IMR-90 (cell line): ENCODE measurements around the gene HSH2D. TPM values are rescaled to one million over a fixed set of nuclear protein-coding genes. Genes with fewer than 3 reads are reported as not detected.

ENCODE experiments used
- ATAC-seq: fragments of 200-7000 bp; cut with Tn5 transposase; 2 replicates; pipeline ENCODE4 v1.9.1; 2020; ENCODE audit warnings: low read depth, mild to moderate bottlenecking, moderate library complexity
- BruUV-seq: library from RNA; stranded (reverse); fragments of 400-500 nt; replicated peaks from 2 replicates; lab custom pipeline; 2021; lab: Mats Ljungman, UMichigan
- CTCF ChIA-PET: fragments of 300-600 bp; formaldehyde crosslinking; extraction: SDS; loops from one replicate; lab custom pipeline; 2021; ENCODE audit warnings: antibody characterized with exemption; lab: Yijun Ruan, JAX
- POLR2A ChIA-PET: fragments of 300-600 bp; sonication (Branson Sonifier 250); formaldehyde crosslinking; loops from one replicate; lab custom pipeline; 2022; ENCODE audit warnings: antibody characterized with exemption; ENCODE audit not compliant: unreplicated experiment; lab: Charles Lee
- DNase-seq: peaks from one replicate; pipeline ENCODE4 v3.0.0; 2013
- H2AFZ ChIP-seq: replicated peaks from 2 replicates; pipeline ENCODE3; 2013; ENCODE audit warnings: low read length, mild to moderate bottlenecking; ENCODE audit not compliant: poor library complexity
- H2AK5ac ChIP-seq: 2 replicates; pipeline ENCODE4 v1.6.1; 2013; ENCODE audit warnings: low read depth, low read length, inconsistent platforms
- H2AK9ac ChIP-seq: replicated peaks from 2 replicates; pipeline ENCODE3; 2013; ENCODE audit warnings: mild to moderate bottlenecking, low read depth, low read length, moderate library complexity; ENCODE audit not compliant: poor library complexity
- H2BK120ac ChIP-seq: 2 replicates; pipeline ENCODE4 v1.6.1; 2013; ENCODE audit warnings: low read depth, low read length, inconsistent platforms
- H2BK15ac ChIP-seq: 3 replicates; pipeline ENCODE4 v1.6.1; 2013; ENCODE audit warnings: low read depth, low read length, inconsistent platforms
- H2BK20ac ChIP-seq: 2 replicates; pipeline ENCODE4 v1.6.1; 2013; ENCODE audit warnings: low read depth, mild to moderate bottlenecking, inconsistent platforms, low read length, moderate library complexity
- H2BK5ac ChIP-seq: 2 replicates; pipeline ENCODE4 v1.6.1; 2013; ENCODE audit warnings: mild to moderate bottlenecking, low read depth, low read length, inconsistent platforms; ENCODE audit not compliant: poor library complexity, severe bottlenecking
- H3K14ac ChIP-seq: replicated peaks from 2 replicates; pipeline ENCODE4 v1.6.1; 2013; ENCODE audit warnings: low read depth, low read length, inconsistent platforms
- H3K18ac ChIP-seq: 2 replicates; pipeline ENCODE4 v1.6.1; 2013; ENCODE audit warnings: low read depth, low read length, control low read depth
- H3K23ac ChIP-seq: 2 replicates; pipeline ENCODE4 v1.6.1; 2013; ENCODE audit warnings: low read depth, low read length, inconsistent platforms
- H3K27ac ChIP-seq: 2 replicates; pipeline ENCODE4 v1.5.1; 2013; ENCODE audit warnings: mild to moderate bottlenecking, control low read depth, low read length; ENCODE audit not compliant: insufficient read depth
- H3K27me3 ChIP-seq: 2 replicates; pipeline ENCODE4 v1.6.1; 2013; ENCODE audit warnings: low read length; ENCODE audit not compliant: control insufficient read depth, insufficient read depth
- H3K36me3 ChIP-seq: 2 replicates; pipeline ENCODE4 v1.6.1; 2013; ENCODE audit warnings: low read length, mixed read lengths; ENCODE audit not compliant: control insufficient read depth, insufficient read depth
- H3K4ac ChIP-seq: 2 replicates; pipeline ENCODE4 v1.6.1; 2013; ENCODE audit warnings: low read depth, low read length, inconsistent platforms
- H3K4me1 ChIP-seq: 2 replicates; pipeline ENCODE4 v1.6.1; 2013; ENCODE audit warnings: low read length, mixed read lengths; ENCODE audit not compliant: control insufficient read depth, insufficient read depth
- H3K4me2 ChIP-seq: 2 replicates; pipeline ENCODE4 v1.6.1; 2013; ENCODE audit warnings: low read depth, mild to moderate bottlenecking, control low read depth, low read length, moderate library complexity
- H3K4me3 ChIP-seq: 2 replicates; pipeline ENCODE4 v1.5.1; 2013; ENCODE audit warnings: low read depth, mild to moderate bottlenecking, control low read depth, low read length, moderate library complexity; ENCODE audit not compliant: insufficient read depth
- H3K56ac ChIP-seq: 2 replicates; pipeline ENCODE4 v1.6.1; 2013; ENCODE audit warnings: low read length, inconsistent platforms; ENCODE audit not compliant: insufficient read depth; ENCODE audit errors: extremely low read depth
- H3K79me1 ChIP-seq, 2 experiments: 2 replicates each; pipeline ENCODE4 v1.6.1; 2013; ENCODE audit warnings: low read length in 2 of 2, inconsistent platforms in 1 of 2, low read depth in 1 of 2
- H3K9ac ChIP-seq: 2 replicates; pipeline ENCODE4 v1.6.1; 2013; ENCODE audit warnings: low read depth, low read length, control low read depth
- H3K9me1 ChIP-seq: 2 replicates; pipeline ENCODE4 v1.6.1; 2013; ENCODE audit warnings: low read length, inconsistent platforms; ENCODE audit not compliant: insufficient read depth
- H3K9me3 ChIP-seq: 2 replicates; pipeline ENCODE4 v1.6.1; 2013; ENCODE audit warnings: low read length; ENCODE audit not compliant: control insufficient read depth, insufficient read depth
- H4K20me1 ChIP-seq: 2 replicates; pipeline ENCODE4 v1.6.1; 2013; ENCODE audit warnings: low read length, inconsistent platforms; ENCODE audit not compliant: insufficient read depth
- H4K5ac ChIP-seq: 2 replicates; pipeline ENCODE4 v1.6.1; 2013; ENCODE audit warnings: mild to moderate bottlenecking, low read depth, low read length, control low read depth
- H4K8ac ChIP-seq, 2 experiments: 2 replicates each; pipeline ENCODE4 v1.6.1; 2013; ENCODE audit warnings: low read depth in 2 of 2, low read length in 2 of 2, control low read depth in 1 of 2, inconsistent platforms in 1 of 2
- H4K91ac ChIP-seq: 2 replicates; pipeline ENCODE4 v1.6.1; 2013; ENCODE audit warnings: low read depth, low read length, inconsistent platforms; ENCODE audit not compliant: insufficient read depth
- MXI1 ChIP-seq: IDR thresholded peaks from 2 replicates; pipeline ENCODE4 v1.6.1; 2012; ENCODE audit warnings: low read depth, mild to moderate bottlenecking, low read length, moderate library complexity, borderline replicate concordance
- NFE2L2 ChIP-seq: fragments of 150-350 bp; IDR thresholded peaks from 2 replicates; pipeline ENCODE4 v1.6.1; 2016; ENCODE audit warnings: low read depth, mild to moderate bottlenecking, low read length
- RAD21 ChIP-seq: IDR thresholded peaks from 2 replicates; pipeline ENCODE4 v1.6.1; 2012; ENCODE audit warnings: low read length, improper control_type of control experiment
- RFX5 ChIP-seq: IDR thresholded peaks from 2 replicates; pipeline ENCODE4 v1.8.0; 2012; ENCODE audit warnings: low read depth, mild to moderate bottlenecking, low read length, moderate library complexity
- WGBS, 2 experiments: methylation state at CpG; one replicate each; pipeline versions ENCODE4 v1.1.5 to v1.1.7; 2013; ENCODE audit warnings: missing lambda C conversion rate in 2 of 2; ENCODE audit not compliant: insufficient read length in 1 of 2; ENCODE audit errors: extremely low coverage in 2 of 2; 5-methylcytosine and 5-hydroxymethylcytosine counted together
- dilution Hi-C: fragments of 300-500 bp; cut with HindIII; formaldehyde crosslinking; loops from one replicate; pipeline ENCODE4 v1.14.3; 2018; ENCODE audit warnings: low sequenced_read_pairs; ENCODE audit not compliant: unreplicated experiment
- in situ Hi-C: fragments of 300-500 bp; cut with MboI; formaldehyde crosslinking; loops from 3 replicates; pipeline ENCODE4 v1.14.3; 2019; ENCODE audit warnings: low sequenced_read_pairs, inconsistent platforms, mixed read lengths
- intact Hi-C: fragments of 100-400 bp; cut with micrococcal nuclease; formaldehyde crosslinking; loops from 2 replicates; pipeline ENCODE4 v1.10.0; 2022
- polyA plus RNA-seq, 3 experiments: library from polyadenylated mRNA; depleted of rRNA; stranded (reverse); fragments of >200 nt; gene quantifications; 2 replicates each; pipeline ENCODE4 v1.2.3, GENCODE V29; 2012; ENCODE audit warnings: low replicate concordance in 1 of 3
- total RNA-seq: library from RNA; depleted of rRNA; stranded (reverse); fragments of >200 nt; gene quantifications from 2 replicates; pipeline ENCODE4 v1.2.3, GENCODE V29; 2012

Gene HSH2D
- total and polyA plus RNA-seq, 2 of the 4 experiments (the other 2 are of a cell fraction): not detected

DNA sequence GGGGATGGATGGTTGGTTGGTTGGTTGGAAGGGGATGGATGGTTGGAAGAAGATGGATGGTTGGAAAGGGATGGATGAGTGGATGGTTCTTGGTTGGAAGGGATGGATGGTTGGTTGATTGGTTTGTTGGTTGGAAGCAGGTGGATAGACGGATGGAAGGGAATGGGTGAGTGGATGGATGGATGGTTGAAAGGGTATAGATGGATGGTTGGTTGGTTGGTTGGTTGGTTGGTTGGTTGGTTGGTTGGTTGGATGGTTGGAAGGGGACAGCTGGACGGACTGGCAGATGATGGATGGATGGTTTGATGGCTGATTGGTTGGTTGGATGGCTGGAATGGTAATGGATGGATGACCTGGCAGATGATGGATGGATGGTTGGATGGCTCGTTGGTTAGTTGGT is 11.8 kb upstream of the HSH2D start:
- ChIA-PET CTCF (no interaction called here), POLR2A (no interaction called here)
- Histone ChIP-seq H4K20me1 (peaks cover 5% of the 10 kb centered on the region), H4K5ac (no peak overlapping the region), H2AK9ac (peak overlapping the region; percentile 76), H3K27me3 (no peaks in the 10 kb centered on the region), H3K56ac (no peak overlapping the region), H2BK5ac (no peak overlapping the region), H3K23ac (no peak overlapping the region), H3K14ac (no peak overlapping the region), H3K36me3 (peaks cover 66% of the 10 kb centered on the region), H3K9me1 (no peaks in the 10 kb centered on the region), H4K8ac (no peak overlapping the region), H2BK15ac (no peak overlapping the region), H3K9ac (no peak overlapping the region), H3K27ac (no peak overlapping the region), H3K79me1 (peaks cover 8 to 9% of the 10 kb centered on the region in 2 experiments; a peak in 3 of 4 replicates), H3K4me2 (no peak overlapping the region), H3K4ac (no peak overlapping the region), H3K4me1 (no peaks in the 10 kb centered on the region), H2AK5ac (no peak overlapping the region), H3K4me3 (no peak overlapping the region), H3K9me3 (no peaks in the 10 kb centered on the region), H3K18ac (no peak overlapping the region), H2BK20ac (no peak overlapping the region), H4K91ac (no peak overlapping the region), H2AFZ (no peak overlapping the region), H2BK120ac (no peak overlapping the region)
- DNase-seq (no peak), ATAC-seq (no peak)
- intact Hi-C loops (no loop called here), in situ Hi-C loops (no loop called here), dilution Hi-C loops (no loop called here)
- BruUV-seq: no TSS peak
- WGBS, 2 experiments: 93 to 100% methylated on average over 1 to 2 of the region's 3 CpGs
- no peak for TF ChIP-seq NFE2L2
- no peak for TF ChIP-seq MXI1
- TF ChIP-seq RAD21: no peak
- no peak for TF ChIP-seq RFX5
